ENCODE data around the gene CBS.
"Not testable (repeated sequence)": the region's sequence is repeated elsewhere in the genome, so short reads cannot be mapped to it uniquely, and the experiment has no call there.

CBS gene

DNA sequence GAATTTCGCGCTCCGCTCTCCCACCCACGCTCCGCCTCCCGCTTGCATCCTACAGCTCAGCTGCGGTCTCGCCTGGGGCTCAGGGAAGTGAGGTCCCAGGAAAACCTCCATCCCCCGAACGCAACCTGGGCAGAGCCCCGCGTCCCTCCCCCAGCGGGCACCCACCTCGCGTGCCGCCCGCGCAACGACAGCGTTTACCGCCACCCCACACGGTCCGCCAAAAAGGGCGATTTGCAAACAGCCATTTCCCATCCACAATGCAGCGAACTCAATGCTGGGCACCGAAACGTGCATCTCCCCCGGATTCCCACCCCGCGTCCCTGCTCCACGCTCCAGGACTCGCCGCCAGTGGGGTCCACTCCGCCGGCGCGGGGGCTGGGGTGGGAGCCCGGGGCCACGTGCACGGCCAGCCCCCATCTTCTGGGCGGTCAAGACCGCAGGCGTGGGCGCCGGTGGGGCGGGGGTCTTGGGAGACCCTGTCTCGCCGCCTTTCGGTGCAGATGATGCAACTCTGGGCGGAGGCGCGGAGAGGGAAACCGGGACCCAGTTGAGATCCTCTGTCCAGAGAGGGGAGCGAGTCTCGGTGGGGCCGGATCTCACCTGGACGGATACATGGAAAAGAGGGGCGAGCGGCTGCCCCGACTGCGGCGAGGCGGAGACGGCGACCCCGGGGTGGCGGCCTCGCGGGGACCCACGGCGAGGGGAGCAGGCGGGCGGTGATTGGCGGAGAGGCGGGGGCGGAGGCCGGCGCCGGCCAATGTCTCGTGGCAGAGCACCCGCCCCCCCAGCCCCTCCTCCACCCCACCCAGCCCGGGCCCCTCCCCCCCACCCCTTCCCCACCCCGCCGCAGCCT lies at the start of gene CBS:
TSS of gene CBS (minus strand) at position 666 of the 853 bp plus-strand sequence. CDS start 3,642 bp downstream, outside the sequence.
- H3K9me3 ChIP-seq; H3K27me3 ChIP-seq; H3K4me1 ChIP-seq (ENCODE audit: control insufficient read depth in 1 of 2, insufficient read depth in 1 of 2, low read depth in 1 of 2, low read length in 1 of 2); H3K36me3 ChIP-seq; H3K27ac ChIP-seq; H3K4me3 ChIP-seq (ENCODE audit: low read depth in 1 of 2, low read length in 1 of 2): not testable (repeated sequence)

DNA sequence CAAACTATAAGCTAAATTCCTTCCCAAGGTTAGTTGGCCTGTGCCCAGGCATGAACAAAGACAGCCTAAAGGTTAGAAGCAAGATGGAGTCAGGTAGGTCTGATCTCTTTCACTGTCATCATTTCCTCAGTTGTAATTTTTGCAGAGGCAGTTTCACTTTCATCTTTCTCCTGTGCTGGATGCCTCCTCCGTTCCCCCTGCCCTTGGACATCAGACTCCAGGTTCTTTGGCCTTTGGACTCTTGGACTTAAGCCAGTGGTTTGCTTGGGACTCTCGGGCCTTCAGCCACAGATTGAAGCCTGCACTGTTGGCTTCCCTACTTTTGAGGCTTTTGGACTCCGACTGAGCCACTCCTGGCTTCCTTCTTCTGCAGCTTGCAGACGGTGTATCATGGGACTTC lies 40.3 kb upstream of the CBS start:
- H3K4me1 ChIP-seq (ENCODE audit: control insufficient read depth in 1 of 2, insufficient read depth in 1 of 2, low read depth in 1 of 2, low read length in 1 of 2); H3K27ac ChIP-seq; H3K36me3 ChIP-seq; H3K9me3 ChIP-seq; H3K4me3 ChIP-seq (ENCODE audit: low read depth in 1 of 2, low read length in 1 of 2); H3K27me3 ChIP-seq: not testable (repeated sequence)

DNA sequence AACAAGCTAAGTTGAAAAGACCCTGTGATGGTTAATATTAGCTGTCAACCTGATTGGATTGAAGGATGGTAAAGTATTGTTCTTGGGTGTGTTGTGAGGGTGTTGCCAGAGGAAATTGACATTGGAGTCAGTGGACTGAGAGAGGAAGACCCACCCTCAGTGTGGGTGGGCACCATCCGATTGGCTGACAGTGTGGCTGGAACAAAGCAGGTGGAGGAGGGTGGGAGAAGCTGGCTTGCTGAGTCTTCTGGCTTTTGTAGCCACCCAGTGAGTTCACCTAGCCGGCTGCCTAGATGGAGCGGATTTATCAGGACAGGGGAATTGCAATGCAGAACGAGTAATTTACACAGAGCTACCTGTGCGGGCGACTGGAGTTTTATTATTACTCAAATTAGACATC lies 38.8 kb upstream of the CBS start:
- not testable (repeated sequence) for H3K36me3 ChIP-seq; H3K4me1 ChIP-seq (ENCODE audit: control insufficient read depth in 1 of 2, insufficient read depth in 1 of 2, low read depth in 1 of 2, low read length in 1 of 2); H3K27me3 ChIP-seq; H3K4me3 ChIP-seq (ENCODE audit: low read depth in 1 of 2, low read length in 1 of 2); H3K9me3 ChIP-seq; H3K27ac ChIP-seq

DNA sequence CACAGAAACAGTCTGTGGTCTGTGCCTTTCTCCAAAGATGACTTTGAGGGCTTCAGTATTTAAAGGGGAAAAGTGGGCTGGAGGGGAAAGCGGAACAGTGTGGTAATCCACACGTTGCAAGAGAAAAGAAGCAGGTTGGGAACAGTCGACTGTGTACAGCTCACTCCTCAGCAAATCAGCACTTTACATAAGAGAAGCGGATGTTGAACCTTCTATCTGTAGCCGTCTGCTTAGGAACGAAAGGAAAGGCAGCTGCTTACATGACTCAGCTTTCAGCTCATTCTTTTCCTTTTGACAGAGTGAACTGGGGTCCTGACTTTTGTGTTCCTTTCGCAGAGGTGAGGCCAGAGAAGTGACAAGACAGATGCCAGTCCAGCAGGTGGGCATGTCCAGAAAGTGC lies 33.4 kb upstream of the CBS start:
- H3K27ac ChIP-seq; H3K4me1 ChIP-seq (ENCODE audit: control insufficient read depth in 1 of 2, insufficient read depth in 1 of 2, low read depth in 1 of 2, low read length in 1 of 2); H3K27me3 ChIP-seq; H3K9me3 ChIP-seq; H3K36me3 ChIP-seq; H3K4me3 ChIP-seq (ENCODE audit: low read depth in 1 of 2, low read length in 1 of 2): not testable (repeated sequence)

DNA sequence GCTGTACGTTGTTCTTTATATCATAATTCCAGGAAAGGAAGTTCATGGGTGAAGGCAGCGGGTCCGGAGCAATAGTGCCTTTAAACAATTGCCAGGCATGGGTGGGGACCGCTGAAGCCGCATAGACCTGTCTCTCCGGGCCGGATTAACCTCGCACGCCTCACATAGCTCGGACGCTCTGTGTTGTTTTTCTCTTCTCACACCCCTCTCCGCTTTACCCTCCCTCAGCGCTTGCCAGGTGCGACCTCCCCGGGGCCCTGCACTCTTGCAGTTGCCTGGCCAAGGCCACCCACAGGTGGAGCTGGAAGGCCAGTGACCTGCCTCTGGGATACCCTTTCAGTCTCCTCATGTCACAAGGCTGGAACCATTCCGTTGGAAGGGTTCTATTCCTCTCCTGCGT lies 32.5 kb upstream of the CBS start:
- not testable (repeated sequence) for H3K36me3 ChIP-seq; H3K4me1 ChIP-seq (ENCODE audit: control insufficient read depth in 1 of 2, insufficient read depth in 1 of 2, low read depth in 1 of 2, low read length in 1 of 2)

DNA sequence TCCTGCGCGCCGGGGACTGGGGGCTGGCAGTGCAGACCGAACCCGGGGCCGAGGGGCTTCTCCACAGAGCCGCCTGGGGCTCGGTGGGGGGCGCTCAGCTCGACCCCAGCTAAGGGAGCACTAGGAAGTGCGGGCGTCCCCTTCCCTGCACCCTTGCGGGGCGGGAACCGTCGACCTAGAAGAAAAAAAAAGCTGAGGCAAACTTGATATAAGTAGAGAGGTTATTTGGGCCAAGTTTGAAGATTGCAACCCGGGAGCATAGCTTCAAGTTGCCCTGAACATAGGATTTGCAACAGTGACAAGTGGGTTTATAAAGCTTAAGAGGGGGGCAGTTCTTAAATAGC lies 32.1 kb upstream of the CBS start:
- not testable (repeated sequence) for H3K27me3 ChIP-seq; H3K4me1 ChIP-seq (ENCODE audit: control insufficient read depth in 1 of 2, insufficient read depth in 1 of 2, low read depth in 1 of 2, low read length in 1 of 2); H3K4me3 ChIP-seq (ENCODE audit: low read depth in 1 of 2, low read length in 1 of 2); H3K36me3 ChIP-seq; H3K9me3 ChIP-seq; H3K27ac ChIP-seq

More for the DNA sequence above, 32.5 kb upstream of the CBS start:
- H3K4me3 ChIP-seq (ENCODE audit: low read depth in 1 of 2, low read length in 1 of 2); H3K9me3 ChIP-seq; H3K27me3 ChIP-seq; H3K27ac ChIP-seq: not testable (repeated sequence)

DNA sequence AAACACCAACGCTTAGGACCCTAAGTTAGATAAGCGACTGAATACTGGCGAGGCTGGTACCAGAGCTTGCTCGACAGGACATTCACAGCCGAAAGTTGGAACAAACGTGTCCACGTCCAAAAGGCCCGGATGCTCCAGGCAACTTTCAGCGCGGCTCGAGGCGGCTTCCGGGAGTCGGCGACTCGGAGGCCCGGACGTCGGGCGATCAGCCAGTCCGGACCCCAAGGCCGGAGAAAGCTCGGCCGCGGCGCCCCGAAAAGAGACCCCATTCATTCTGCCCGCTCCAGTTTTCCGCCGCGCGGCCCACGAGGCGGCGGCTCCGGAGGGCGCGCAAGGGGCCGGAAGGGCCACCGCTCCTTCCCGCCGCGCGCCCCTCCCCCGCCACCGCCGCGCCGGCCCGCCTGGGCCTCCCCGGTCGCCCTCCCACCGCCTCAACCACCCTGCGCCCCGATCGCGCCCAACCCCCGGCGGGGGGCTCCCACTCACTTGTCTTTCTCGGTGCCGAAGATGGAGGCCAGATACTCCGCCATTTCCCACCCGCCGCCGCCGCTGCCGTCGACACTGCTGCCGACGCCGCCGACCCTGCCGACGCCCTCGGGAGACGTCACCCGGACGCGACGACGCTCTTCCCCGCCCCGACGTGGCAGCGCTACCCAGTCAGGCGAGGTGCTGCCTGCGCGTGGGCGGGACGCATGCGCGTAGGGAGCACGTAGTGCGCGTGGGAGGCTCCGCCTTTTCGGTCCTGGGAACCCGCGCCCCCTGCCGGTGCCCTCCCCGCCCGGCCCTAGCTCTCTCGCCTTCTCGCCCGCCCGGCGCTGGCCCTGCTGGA lies 31.5 kb upstream of the CBS start, which contains the start of gene U2AF1:
TSS of gene U2AF1 (minus strand) at position 606 of the 829 bp plus-strand sequence. CDS start at position 530, 76 bp downstream.
- Histone ChIP-seq H3K27ac (peak within 1 kb of the TSS; percentile 74), H3K4me3 (ENCODE audit: low read depth in 1 of 2, low read length in 1 of 2) (peak within 1 kb of the TSS; percentile 54 to 60)
- H3K4me1 ChIP-seq (ENCODE audit: control insufficient read depth in 1 of 2, insufficient read depth in 1 of 2, low read depth in 1 of 2, low read length in 1 of 2); H3K9me3 ChIP-seq; H3K36me3 ChIP-seq; H3K27me3 ChIP-seq: not testable (repeated sequence)

DNA sequence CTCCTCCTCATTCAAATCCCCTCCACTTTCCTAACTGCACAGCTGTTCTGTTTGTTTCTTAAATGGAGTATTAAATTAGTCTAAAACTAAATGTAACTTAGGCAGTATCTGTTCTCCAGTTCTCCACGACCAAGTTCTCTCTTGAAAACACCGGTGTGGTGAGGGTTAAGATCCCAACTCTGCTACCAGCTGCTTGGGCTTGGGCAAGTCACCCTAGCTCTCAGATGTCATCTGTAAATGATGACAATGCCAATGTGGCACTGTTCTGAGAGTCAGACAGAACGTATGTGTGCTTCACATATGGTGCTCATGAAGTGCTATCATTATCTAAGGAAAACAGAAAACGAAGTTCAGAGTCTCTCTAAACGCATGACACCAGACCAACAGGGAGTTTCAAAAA lies 29.0 kb upstream of the CBS start:
- H3K9me3 ChIP-seq; H3K4me3 ChIP-seq (ENCODE audit: low read depth in 1 of 2, low read length in 1 of 2); H3K27me3 ChIP-seq; H3K36me3 ChIP-seq; H3K4me1 ChIP-seq (ENCODE audit: control insufficient read depth in 1 of 2, insufficient read depth in 1 of 2, low read depth in 1 of 2, low read length in 1 of 2): not testable (repeated sequence)
- peak overlapping the region; percentile 61 for H3K27ac ChIP-seq

DNA sequence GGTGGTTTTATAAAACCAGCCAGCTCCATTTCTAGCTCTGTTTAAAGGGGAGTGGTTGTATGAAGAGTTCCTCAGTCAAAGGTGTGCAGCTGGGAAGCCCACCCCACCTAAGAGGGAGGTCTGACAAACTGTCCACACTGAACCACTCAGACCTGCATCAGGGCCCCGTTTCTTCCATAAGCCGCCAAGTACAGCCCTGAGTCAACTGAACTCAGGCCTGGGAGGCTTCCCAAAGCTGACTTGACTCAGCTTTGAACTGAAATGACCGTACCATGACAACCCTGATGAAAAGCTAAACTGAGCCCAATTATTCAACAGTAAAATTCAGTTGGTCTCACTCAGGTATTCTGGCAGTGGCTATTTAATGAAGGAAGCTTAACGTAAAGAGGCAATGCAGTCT lies 26.6 kb upstream of the CBS start:
- H3K27me3 ChIP-seq; H3K4me1 ChIP-seq (ENCODE audit: control insufficient read depth in 1 of 2, insufficient read depth in 1 of 2, low read depth in 1 of 2, low read length in 1 of 2); H3K27ac ChIP-seq; H3K4me3 ChIP-seq (ENCODE audit: low read depth in 1 of 2, low read length in 1 of 2); H3K9me3 ChIP-seq; H3K36me3 ChIP-seq: not testable (repeated sequence)

DNA sequence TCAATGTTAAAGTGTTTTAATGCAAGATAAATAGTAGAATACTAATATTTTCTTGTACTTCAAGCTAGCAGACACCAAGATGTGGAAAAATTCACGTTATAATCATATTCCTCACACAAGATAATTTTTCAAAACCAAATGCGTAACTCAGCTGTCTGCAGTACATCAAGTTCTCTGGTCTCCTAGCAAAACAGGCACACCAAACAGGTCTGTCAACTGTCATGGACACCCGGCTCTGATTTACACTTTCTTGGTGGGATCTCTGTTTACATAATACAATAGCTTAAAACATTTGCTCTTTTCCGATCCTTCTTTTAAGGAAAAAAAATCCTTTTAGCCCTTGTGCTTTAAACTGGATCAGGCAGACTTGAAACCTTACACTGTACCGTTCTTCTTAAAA lies 26.0 kb upstream of the CBS start:
- H3K27ac ChIP-seq; H3K36me3 ChIP-seq; H3K27me3 ChIP-seq; H3K9me3 ChIP-seq; H3K4me3 ChIP-seq (ENCODE audit: low read depth in 1 of 2, low read length in 1 of 2); H3K4me1 ChIP-seq (ENCODE audit: control insufficient read depth in 1 of 2, insufficient read depth in 1 of 2, low read depth in 1 of 2, low read length in 1 of 2): not testable (repeated sequence)

DNA sequence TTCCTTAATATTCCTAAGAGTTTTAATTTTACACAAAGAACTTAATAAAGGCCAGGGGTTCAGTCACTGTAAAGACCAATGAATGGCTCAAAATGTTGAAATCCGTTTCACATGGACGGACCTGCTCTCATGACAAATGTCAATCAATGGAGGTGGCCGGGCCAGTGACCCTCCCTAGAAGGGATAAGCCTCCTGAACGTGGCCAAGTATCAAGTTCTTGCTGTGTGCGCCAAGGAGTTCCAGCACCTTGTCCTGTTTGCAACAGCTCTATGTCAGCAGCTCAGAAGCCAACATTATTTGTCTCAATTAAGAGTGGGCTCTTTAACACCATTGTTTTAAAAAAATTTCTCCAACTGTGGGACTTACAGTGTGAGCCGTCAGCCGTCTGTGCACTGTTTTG lies 25.4 kb upstream of the CBS start:
- H3K36me3 ChIP-seq; H3K4me1 ChIP-seq (ENCODE audit: control insufficient read depth in 1 of 2, insufficient read depth in 1 of 2, low read depth in 1 of 2, low read length in 1 of 2); H3K9me3 ChIP-seq; H3K27me3 ChIP-seq; H3K27ac ChIP-seq; H3K4me3 ChIP-seq (ENCODE audit: low read depth in 1 of 2, low read length in 1 of 2): not testable (repeated sequence)

DNA sequence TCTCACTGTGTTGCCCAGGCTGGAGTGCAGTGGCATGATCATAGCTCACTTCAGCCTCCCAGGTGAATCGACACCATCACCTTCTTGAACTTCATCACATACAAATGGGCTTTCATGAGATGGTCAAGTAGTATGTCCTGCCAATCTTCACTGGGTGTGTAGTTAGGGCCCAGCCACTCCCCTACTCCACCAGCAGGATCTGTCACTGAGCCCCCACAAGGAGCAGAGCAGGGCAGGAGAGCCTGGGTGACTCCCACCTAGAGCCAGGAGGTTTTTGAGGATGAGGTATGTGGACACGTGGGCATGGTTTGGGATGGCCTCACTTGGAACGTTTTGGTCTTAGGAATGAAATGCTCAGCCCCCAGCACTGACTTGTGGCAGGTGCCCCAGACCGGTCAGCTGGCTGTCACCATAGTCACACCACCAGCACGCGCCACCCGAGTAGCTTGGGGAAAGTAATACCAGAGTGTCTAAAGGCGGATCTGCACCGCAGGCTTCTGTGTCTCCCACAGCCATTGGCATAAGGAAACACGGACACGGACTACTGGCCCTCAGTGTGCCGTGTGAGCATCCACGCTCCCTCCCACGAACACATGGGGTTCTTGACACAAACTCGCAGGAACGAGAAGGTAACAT lies 16.5 kb upstream of the CBS start:
- H3K9me3 ChIP-seq; H3K4me3 ChIP-seq (ENCODE audit: low read depth in 1 of 2, low read length in 1 of 2); H3K4me1 ChIP-seq (ENCODE audit: control insufficient read depth in 1 of 2, insufficient read depth in 1 of 2, low read depth in 1 of 2, low read length in 1 of 2); H3K36me3 ChIP-seq; H3K27me3 ChIP-seq; H3K27ac ChIP-seq: not testable (repeated sequence)

DNA sequence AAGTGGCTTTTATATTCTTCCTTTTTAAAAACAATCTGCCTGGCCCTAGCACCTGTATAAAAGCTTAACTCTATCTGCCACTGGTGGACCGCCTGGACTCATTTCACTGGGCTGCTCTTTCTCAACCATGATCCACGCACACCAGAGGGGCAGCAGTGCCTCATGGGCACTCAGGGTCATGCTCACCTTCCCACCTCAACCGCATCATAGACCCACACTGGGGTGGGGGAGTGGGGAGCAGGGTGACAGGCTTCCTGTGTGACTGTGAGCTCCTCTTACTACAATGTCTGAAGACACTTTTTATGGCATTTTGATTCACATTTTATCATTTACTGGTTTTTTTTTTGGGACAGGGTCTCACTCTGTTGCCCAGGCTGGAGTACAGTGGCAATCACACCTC lies 15.3 kb upstream of the CBS start:
- not testable (repeated sequence) for H3K36me3 ChIP-seq; H3K27ac ChIP-seq; H3K27me3 ChIP-seq; H3K9me3 ChIP-seq; H3K4me3 ChIP-seq (ENCODE audit: low read depth in 1 of 2, low read length in 1 of 2); H3K4me1 ChIP-seq (ENCODE audit: control insufficient read depth in 1 of 2, insufficient read depth in 1 of 2, low read depth in 1 of 2, low read length in 1 of 2)

All from neutrophil (primary cell).